ENCODE measurements around the gene CCSAP.

The CCSAP gene

DNA sequence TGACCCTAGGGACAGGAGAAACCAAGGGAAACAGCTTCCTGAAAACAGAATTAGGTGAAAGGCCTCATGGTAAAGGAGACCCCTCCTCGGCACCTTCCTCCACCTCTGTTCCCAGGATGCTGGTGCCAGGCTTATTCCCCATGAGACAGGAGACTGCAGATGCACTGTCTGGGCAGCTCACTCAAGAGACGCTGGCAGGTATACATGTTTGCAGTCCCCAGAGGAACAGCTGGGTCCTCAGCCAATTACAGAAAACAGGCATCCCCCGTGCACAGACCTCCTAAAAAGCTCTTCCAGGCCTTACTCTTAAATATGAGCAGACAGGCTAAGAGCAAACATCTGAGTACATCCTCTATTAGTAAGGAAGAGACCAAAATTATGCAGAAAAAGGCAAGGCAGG, 6.5 kb downstream of the CCSAP start:
- WGBS, result 84% methylated on average over 2 of the region's 3 CpGs
- no peak overlapping the region for H4K8ac ChIP-seq (ENCODE audit: low read length)
- H3K9ac ChIP-seq (ENCODE audit: low read length), result no peak overlapping the region
- peaks cover 0 to 3% of the 10 kb centered on the region in 2 experiments for H3K36me3 ChIP-seq (ENCODE audit: control insufficient read depth in 1 of 2, insufficient read depth in 2 of 2, low read depth in 1 of 2, low read length in 2 of 2)
- H3K79me1 ChIP-seq (replicated peaks; ENCODE audit: low read length, poor library complexity, severe bottlenecking), result peaks cover 25% of the 10 kb centered on the region
- H2BK12ac ChIP-seq (ENCODE audit: low read length in 2 of 2), result no peak overlapping the region
- no peak overlapping the region for H2BK15ac ChIP-seq (ENCODE audit: low read depth, poor library complexity, severe bottlenecking)
- no peak overlapping the region for H3K23ac ChIP-seq (ENCODE audit: low read length in 2 of 2)
- no peak overlapping the region for H3K18ac ChIP-seq (ENCODE audit: low read depth in 1 of 2, low read length in 2 of 2)
- H3K27me3 ChIP-seq (ENCODE audit: control insufficient read depth in 1 of 2, insufficient read depth in 1 of 2, low read length in 2 of 2), result no peaks in the 10 kb centered on the region
- no peaks in the 10 kb centered on the region for H3K9me3 ChIP-seq (ENCODE audit: control insufficient read depth, low read length)
- no peak overlapping the region for H2AFZ ChIP-seq (ENCODE audit: low read depth, low read length)
- H3K27ac ChIP-seq (ENCODE audit: low read length, poor library complexity, severe bottlenecking), result no peak overlapping the region
- H2AK5ac ChIP-seq (ENCODE audit: low read length, severe bottlenecking), result no peak overlapping the region
- H3K4ac ChIP-seq (ENCODE audit: low read depth in 1 of 2, low read length in 2 of 2), result no peak overlapping the region
- no peak overlapping the region for H3K4me3 ChIP-seq (ENCODE audit: insufficient read depth in 1 of 2, low read depth in 1 of 2, low read length in 2 of 2)
- no peak overlapping the region for H3K14ac ChIP-seq (ENCODE audit: low read length in 2 of 2)
- no peak overlapping the region for H2BK120ac ChIP-seq (ENCODE audit: low read depth, low read length)
- DNase-seq, result no peak
- H3K4me2 ChIP-seq (ENCODE audit: low read length, poor library complexity, severe bottlenecking), result no peak overlapping the region
- H2BK5ac ChIP-seq (ENCODE audit: low read depth, low read length, poor library complexity, severe bottlenecking), result no peak overlapping the region
- no peak overlapping the region for H4K91ac ChIP-seq (ENCODE audit: low read length)
- H3K4me1 ChIP-seq (ENCODE audit: control insufficient read depth, insufficient read depth, low read depth, low read length), result peaks cover 5% of the 10 kb centered on the region

DNA sequence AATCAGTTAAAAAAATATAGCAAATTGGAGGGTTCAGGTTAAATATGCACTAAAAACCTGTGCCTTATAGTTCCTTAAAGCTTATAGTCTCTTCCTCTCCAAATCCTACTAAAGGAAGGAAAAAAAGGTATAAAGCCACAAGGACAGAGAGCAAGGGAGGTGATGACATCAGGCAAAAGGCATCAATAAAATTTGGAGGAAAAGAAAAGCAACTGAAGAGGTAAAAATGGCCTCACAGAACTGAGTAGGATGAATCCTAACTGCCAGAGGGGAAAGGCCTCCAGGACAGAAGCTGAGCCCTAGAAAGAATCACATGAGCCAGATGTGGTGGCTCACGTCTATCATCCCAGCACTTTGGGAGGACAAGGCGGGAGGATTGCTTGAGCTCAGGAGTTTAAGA, 8.1 kb downstream of the CCSAP start:
- Histone ChIP-seq H3K27ac (ENCODE audit: low read length, poor library complexity, severe bottlenecking) (no peak overlapping the region), H3K4me1 (ENCODE audit: control insufficient read depth, insufficient read depth, low read depth, low read length) (peaks cover 3% of the 10 kb centered on the region), H2AFZ (ENCODE audit: low read depth, low read length) (no peak overlapping the region), H3K4me2 (ENCODE audit: low read length, poor library complexity, severe bottlenecking) (no peak overlapping the region), H3K23ac (ENCODE audit: low read length in 2 of 2) (no peak overlapping the region), H3K79me1 (replicated peaks; ENCODE audit: low read length, poor library complexity, severe bottlenecking) (peaks cover 31% of the 10 kb centered on the region), H3K36me3 (ENCODE audit: control insufficient read depth in 1 of 2, insufficient read depth in 2 of 2, low read depth in 1 of 2, low read length in 2 of 2) (peaks cover 0 to 3% of the 10 kb centered on the region in 2 experiments), H2BK12ac (ENCODE audit: low read length in 2 of 2) (no peak overlapping the region), H3K18ac (ENCODE audit: low read depth in 1 of 2, low read length in 2 of 2) (no peak overlapping the region), H2BK120ac (ENCODE audit: low read depth, low read length) (no peak overlapping the region), H3K9ac (ENCODE audit: low read length) (no peak overlapping the region), H3K4ac (ENCODE audit: low read depth in 1 of 2, low read length in 2 of 2) (no peak overlapping the region), H3K4me3 (ENCODE audit: insufficient read depth in 1 of 2, low read depth in 1 of 2, low read length in 2 of 2) (no peak overlapping the region), H2BK15ac (ENCODE audit: low read depth, poor library complexity, severe bottlenecking) (no peak overlapping the region), H3K27me3 (ENCODE audit: control insufficient read depth in 1 of 2, insufficient read depth in 1 of 2, low read length in 2 of 2) (no peaks in the 10 kb centered on the region), H4K8ac (ENCODE audit: low read length) (no peak overlapping the region), H3K9me3 (ENCODE audit: control insufficient read depth, low read length) (no peaks in the 10 kb centered on the region), H2AK5ac (ENCODE audit: low read length, severe bottlenecking) (no peak overlapping the region), H2BK5ac (ENCODE audit: low read depth, low read length, poor library complexity, severe bottlenecking) (no peak overlapping the region), H4K91ac (ENCODE audit: low read length) (no peak overlapping the region), H3K14ac (ENCODE audit: low read length in 2 of 2) (no peak overlapping the region)
- 93% methylated on average over 2 of the region's 2 CpGs for WGBS
- DNase-seq, result no peak

DNA sequence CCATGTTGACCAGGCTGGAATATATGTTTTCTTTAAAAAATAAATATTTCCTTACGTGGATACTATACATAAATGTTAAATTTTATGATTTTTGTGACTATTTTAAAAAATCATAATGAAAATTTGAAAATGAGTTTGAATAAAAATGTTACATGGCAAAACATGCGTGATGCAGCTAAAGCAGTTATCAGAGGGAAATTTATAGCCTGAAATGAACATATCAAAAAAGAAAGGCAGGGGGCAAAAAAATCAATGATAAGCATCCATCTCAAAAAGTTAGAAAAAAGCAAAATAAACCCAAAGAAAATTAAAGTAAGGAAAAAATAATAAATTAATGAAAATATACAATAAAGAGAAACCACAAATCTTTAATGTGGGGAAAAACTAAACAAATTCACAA, 8.6 kb downstream of the CCSAP start:
- no peak for DNase-seq
- Histone ChIP-seq H3K79me1 (replicated peaks; ENCODE audit: low read length, poor library complexity, severe bottlenecking) (peaks cover 29% of the 10 kb centered on the region), H2AFZ (ENCODE audit: low read depth, low read length) (no peak overlapping the region), H3K4me1 (ENCODE audit: control insufficient read depth, insufficient read depth, low read depth, low read length) (peaks cover 3% of the 10 kb centered on the region), H3K36me3 (ENCODE audit: control insufficient read depth in 1 of 2, insufficient read depth in 2 of 2, low read depth in 1 of 2, low read length in 2 of 2) (peaks cover 0 to 3% of the 10 kb centered on the region in 2 experiments), H3K14ac (ENCODE audit: low read length in 2 of 2) (no peak overlapping the region), H3K18ac (ENCODE audit: low read depth in 1 of 2, low read length in 2 of 2) (no peak overlapping the region), H4K91ac (ENCODE audit: low read length) (no peak overlapping the region), H3K4me2 (ENCODE audit: low read length, poor library complexity, severe bottlenecking) (no peak overlapping the region), H3K27ac (ENCODE audit: low read length, poor library complexity, severe bottlenecking) (no peak overlapping the region), H2BK12ac (ENCODE audit: low read length in 2 of 2) (no peak overlapping the region), H3K9ac (ENCODE audit: low read length) (no peak overlapping the region), H2BK15ac (ENCODE audit: low read depth, poor library complexity, severe bottlenecking) (no peak overlapping the region), H2BK120ac (ENCODE audit: low read depth, low read length) (no peak overlapping the region), H3K4ac (ENCODE audit: low read depth in 1 of 2, low read length in 2 of 2) (no peak overlapping the region), H4K8ac (ENCODE audit: low read length) (no peak overlapping the region), H3K23ac (ENCODE audit: low read length in 2 of 2) (no peak overlapping the region), H2AK5ac (ENCODE audit: low read length, severe bottlenecking) (no peak overlapping the region), H3K27me3 (ENCODE audit: control insufficient read depth in 1 of 2, insufficient read depth in 1 of 2, low read length in 2 of 2) (no peaks in the 10 kb centered on the region), H3K9me3 (ENCODE audit: control insufficient read depth, low read length) (no peaks in the 10 kb centered on the region), H3K4me3 (ENCODE audit: insufficient read depth in 1 of 2, low read depth in 1 of 2, low read length in 2 of 2) (no peak overlapping the region), H2BK5ac (ENCODE audit: low read depth, low read length, poor library complexity, severe bottlenecking) (no peak overlapping the region)
- no CpG with 5 or more reads among the region's 2 CpGs for WGBS

GRCh38 chr1:229328598-229329362, 14.1 kb downstream of the CCSAP start:
- Histone ChIP-seq H3K79me1 (replicated peaks; ENCODE audit: low read length, poor library complexity, severe bottlenecking) (peaks cover 24% of the 10 kb centered on the region), H3K4me3 (ENCODE audit: insufficient read depth in 1 of 2, low read depth in 1 of 2, low read length in 2 of 2) (no peak overlapping the region), H4K91ac (ENCODE audit: low read length) (no peak overlapping the region), H3K36me3 (ENCODE audit: control insufficient read depth in 1 of 2, insufficient read depth in 2 of 2, low read depth in 1 of 2, low read length in 2 of 2) (peaks cover 5 to 18% of the 10 kb centered on the region in 2 experiments), H3K18ac (ENCODE audit: low read depth in 1 of 2, low read length in 2 of 2) (no peak overlapping the region), H3K4me2 (ENCODE audit: low read length, poor library complexity, severe bottlenecking) (no peak overlapping the region), H3K4ac (ENCODE audit: low read depth in 1 of 2, low read length in 2 of 2) (no peak overlapping the region), H3K4me1 (ENCODE audit: control insufficient read depth, insufficient read depth, low read depth, low read length) (no peaks in the 10 kb centered on the region), H2BK12ac (ENCODE audit: low read length in 2 of 2) (no peak overlapping the region), H3K23ac (ENCODE audit: low read length in 2 of 2) (no peak overlapping the region), H2AK5ac (ENCODE audit: low read length, severe bottlenecking) (no peak overlapping the region), H3K27ac (ENCODE audit: low read length, poor library complexity, severe bottlenecking) (no peak overlapping the region), H2BK120ac (ENCODE audit: low read depth, low read length) (no peak overlapping the region), H3K9ac (ENCODE audit: low read length) (no peak overlapping the region), H4K8ac (ENCODE audit: low read length) (no peak overlapping the region), H2AFZ (ENCODE audit: low read depth, low read length) (no peak overlapping the region), H3K14ac (ENCODE audit: low read length in 2 of 2) (no peak overlapping the region), H2BK15ac (ENCODE audit: low read depth, poor library complexity, severe bottlenecking) (no peak overlapping the region), H3K27me3 (ENCODE audit: control insufficient read depth in 1 of 2, insufficient read depth in 1 of 2, low read length in 2 of 2) (no peaks in the 10 kb centered on the region), H3K9me3 (ENCODE audit: control insufficient read depth, low read length) (no peaks in the 10 kb centered on the region), H2BK5ac (ENCODE audit: low read depth, low read length, poor library complexity, severe bottlenecking) (no peak overlapping the region)
- no peak for DNase-seq
- 90% methylated on average over 7 of the region's 7 CpGs for WGBS
